Measurements from ENCODE around the gene TP73. TPM values are rescaled to one million over a fixed set of nuclear protein-coding genes. Genes with fewer than 3 reads are reported as not detected.

Gene TP73
- polyA plus RNA-seq, 1 donor from 2014 or later = not detected

- Histone ChIP-seq H3K27ac (ENCODE audit: low read length) (no peak overlapping the region), H3F3A (ENCODE audit: insufficient read depth, low read length, poor library complexity, severe bottlenecking) (no peaks in the 10 kb centered on the region), H3K79me2 (replicated peaks; ENCODE audit: insufficient read depth, low read length) (no peaks in the 10 kb centered on the region), H2AFZ (ENCODE audit: low read depth, low read length) (no peak overlapping the region), H3K4me3 (ENCODE audit: low read length) (no peak overlapping the region), H3K9ac (ENCODE audit: low read length) (no peak overlapping the region), H3K27me3 (ENCODE audit: insufficient read depth, low read depth, low read length) (no peaks in the 10 kb centered on the region), H3K36me3 (ENCODE audit: insufficient read depth, low read length) (no peaks in the 10 kb centered on the region), H3K9me3 (ENCODE audit: low read length) (no peaks in the 10 kb centered on the region), H4K20me1 (ENCODE audit: insufficient read depth) (no peaks in the 10 kb centered on the region), H3K9me2 (ENCODE audit: insufficient read depth, low read length) (no peaks in the 10 kb centered on the region), H3K4me2 (ENCODE audit: low read length) (no peak overlapping the region)
- TF ChIP-seq MXI1 (conservative IDR thresholded peaks at IDR 0.05; ENCODE audit: poor library complexity, severe bottlenecking) = no peak
- TF ChIP-seq CTCF (IDR thresholded peaks at IDR 0.05; ENCODE audit: poor library complexity, severe bottlenecking) = no peak
- TF ChIP-seq TAF1 (IDR thresholded peaks at IDR 0.05; ENCODE audit: low read depth) = no peak
- no peak for TF ChIP-seq POLR2AphosphoS5 (IDR thresholded peaks at IDR 0.05)
- no peak for TF ChIP-seq RAD21 (conservative IDR thresholded peaks at IDR 0.05)
- no peak for TF ChIP-seq SMC3 (conservative IDR thresholded peaks at IDR 0.05; ENCODE audit: poor library complexity)
- TF ChIP-seq EP300 (conservative IDR thresholded peaks at IDR 0.05; ENCODE audit: poor library complexity, severe bottlenecking) = no peak
- no peak for TF ChIP-seq REST (IDR thresholded peaks at IDR 0.05; ENCODE audit: borderline replicate concordance)
- TF ChIP-seq EZH2 (IDR thresholded peaks at IDR 0.05; ENCODE audit: borderline replicate concordance, insufficient read depth, low read length, poor library complexity, severe bottlenecking) = no peak
These were observed 44.8 kb downstream of the TP73 start for GRCh38 chr1:3697104-3697503.

GRCh38 chr1:3697810-3698209 lies 45.5 kb downstream of the TP73 start:
- Histone ChIP-seq H3K9ac (ENCODE audit: low read length) (no peak overlapping the region), H3K4me3 (ENCODE audit: low read length) (no peak overlapping the region), H3K9me2 (ENCODE audit: insufficient read depth, low read length) (no peaks in the 10 kb centered on the region), H3K9me3 (ENCODE audit: low read length) (no peaks in the 10 kb centered on the region), H3K36me3 (ENCODE audit: insufficient read depth, low read length) (no peaks in the 10 kb centered on the region), H3F3A (ENCODE audit: insufficient read depth, low read length, poor library complexity, severe bottlenecking) (no peaks in the 10 kb centered on the region), H2AFZ (ENCODE audit: low read depth, low read length) (no peak overlapping the region), H3K27ac (ENCODE audit: low read length) (no peak overlapping the region), H3K79me2 (replicated peaks; ENCODE audit: insufficient read depth, low read length) (no peaks in the 10 kb centered on the region), H3K4me2 (ENCODE audit: low read length) (no peak overlapping the region), H4K20me1 (ENCODE audit: insufficient read depth) (no peaks in the 10 kb centered on the region), H3K27me3 (ENCODE audit: insufficient read depth, low read depth, low read length) (no peaks in the 10 kb centered on the region)
- no peak for TF ChIP-seq SMC3 (conservative IDR thresholded peaks at IDR 0.05; ENCODE audit: poor library complexity)
- no peak for TF ChIP-seq REST (IDR thresholded peaks at IDR 0.05; ENCODE audit: borderline replicate concordance)
- TF ChIP-seq CTCF (IDR thresholded peaks at IDR 0.05; ENCODE audit: poor library complexity, severe bottlenecking) = no peak
- no peak for TF ChIP-seq RAD21 (conservative IDR thresholded peaks at IDR 0.05)
- no peak for TF ChIP-seq TAF1 (IDR thresholded peaks at IDR 0.05; ENCODE audit: low read depth)

All from neural cell (in vitro differentiated cells).